ENCODE data around the gene GRPEL1. TPM values are rescaled to one million over a fixed set of nuclear protein-coding genes. Genes with fewer than 3 reads are reported as not detected.
A peak's percentile ranks its signal among the peaks of the same experiment; 100 is the strongest.

The GRPEL1 gene
- total and polyA plus RNA-seq, 2 of the 13 experiments (the other 11 are each of a cell fraction or from before 2014, with no cell fraction given): 32.3 to 141 TPM

DNA sequence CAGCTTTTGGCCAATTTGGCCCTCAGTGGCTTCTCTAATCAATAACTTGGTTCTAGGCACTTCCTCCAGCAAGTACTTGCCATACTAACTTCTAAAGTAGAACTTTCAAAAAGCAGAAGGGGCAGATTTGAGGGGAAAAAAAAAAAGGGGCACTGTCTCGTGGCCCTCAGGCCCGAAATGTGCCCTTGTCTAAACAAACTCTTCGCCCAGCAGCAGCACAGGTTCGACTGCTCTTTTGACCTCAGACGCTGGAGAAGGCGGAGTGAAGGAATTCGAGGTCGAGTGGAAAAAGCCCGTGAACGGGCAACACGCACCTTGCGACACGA, 775 bp downstream of the GRPEL1 start (continued):
- TF ChIP-seq ZNF780A (CRISPR knock-in tag; IDR thresholded peaks at IDR 0.05) (no peak), ZNF572 (CRISPR knock-in tag; IDR thresholded peaks at IDR 0.05) (0 out of 2 replicates have a peak, but pooled peaks have one; percentile 49), ZNF383 (CRISPR knock-in tag; IDR thresholded peaks at IDR 0.05; ENCODE audit: borderline replicate concordance) (0 out of 2 replicates have a peak, but pooled peaks have one; percentile 32), ZNF598 (CRISPR knock-in tag; IDR thresholded peaks at IDR 0.05; ENCODE audit: borderline replicate concordance) (no peak), ZNF282 (IDR thresholded peaks at IDR 0.05; ENCODE audit: partially characterized antibody) (no peak), TRIM24 (CRISPR knock-in tag; IDR thresholded peaks at IDR 0.05) (no peak), ZNF607 (CRISPR knock-in tag; IDR thresholded peaks at IDR 0.05; ENCODE audit: borderline replicate concordance) (no peak), GATAD2A (CRISPR knock-in tag; IDR thresholded peaks at IDR 0.05) (peak; percentile 43; the same call in 1 of the 2 replicates), ZNF335 (CRISPR knock-in tag; IDR thresholded peaks at IDR 0.05) (no peak), PHF20 (CRISPR knock-in tag; IDR thresholded peaks at IDR 0.05) (no peak), RBAK (CRISPR knock-in tag; IDR thresholded peaks at IDR 0.05) (no peak), HMG20B (CRISPR knock-in tag; conservative IDR thresholded peaks at IDR 0.05) (no peak), NFE2L1 (CRISPR knock-in tag; IDR thresholded peaks at IDR 0.05; ENCODE audit: borderline replicate concordance) (no peak), CEBPB (IDR thresholded peaks at IDR 0.05; ENCODE audit: borderline replicate concordance, low read depth, low read length) (peak; percentile 21; the same call in 1 of the 2 replicates)
- TF ChIP-seq, protein P1, sequence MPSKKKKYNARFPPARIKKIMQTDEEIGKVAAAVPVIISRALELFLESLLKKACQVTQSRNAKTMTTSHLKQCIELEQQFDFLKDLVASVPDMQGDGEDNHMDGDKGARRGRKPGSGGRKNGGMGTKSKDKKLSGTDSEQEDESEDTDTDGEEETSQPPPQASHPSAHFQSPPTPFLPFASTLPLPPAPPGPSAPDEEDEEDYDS (CRISPR knock-in tag; IDR thresholded peaks at IDR 0.05): no peak
- TF ChIP-seq, protein P2, sequence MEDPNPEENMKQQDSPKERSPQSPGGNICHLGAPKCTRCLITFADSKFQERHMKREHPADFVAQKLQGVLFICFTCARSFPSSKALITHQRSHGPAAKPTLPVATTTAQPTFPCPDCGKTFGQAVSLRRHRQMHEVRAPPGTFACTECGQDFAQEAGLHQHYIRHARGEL (CRISPR knock-in tag; IDR thresholded peaks at IDR 0.05): no peak
- TF ChIP-seq, protein P3, sequence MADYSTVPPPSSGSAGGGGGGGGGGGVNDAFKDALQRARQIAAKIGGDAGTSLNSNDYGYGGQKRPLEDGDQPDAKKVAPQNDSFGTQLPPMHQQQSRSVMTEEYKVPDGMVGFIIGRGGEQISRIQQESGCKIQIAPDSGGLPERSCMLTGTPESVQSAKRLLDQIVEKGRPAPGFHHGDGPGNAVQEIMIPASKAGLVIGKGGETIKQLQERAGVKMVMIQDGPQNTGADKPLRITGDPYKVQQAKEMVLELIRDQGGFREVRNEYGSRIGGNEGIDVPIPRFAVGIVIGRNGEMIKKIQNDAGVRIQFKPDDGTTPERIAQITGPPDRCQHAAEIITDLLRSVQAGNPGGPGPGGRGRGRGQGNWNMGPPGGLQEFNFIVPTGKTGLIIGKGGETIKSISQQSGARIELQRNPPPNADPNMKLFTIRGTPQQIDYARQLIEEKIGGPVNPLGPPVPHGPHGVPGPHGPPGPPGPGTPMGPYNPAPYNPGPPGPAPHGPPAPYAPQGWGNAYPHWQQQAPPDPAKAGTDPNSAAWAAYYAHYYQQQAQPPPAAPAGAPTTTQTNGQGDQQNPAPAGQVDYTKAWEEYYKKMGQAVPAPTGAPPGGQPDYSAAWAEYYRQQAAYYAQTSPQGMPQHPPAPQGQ (CRISPR knock-in tag; IDR thresholded peaks at IDR 0.05; ENCODE audit: borderline replicate concordance): no peak
- TF ChIP-seq, protein P4, sequence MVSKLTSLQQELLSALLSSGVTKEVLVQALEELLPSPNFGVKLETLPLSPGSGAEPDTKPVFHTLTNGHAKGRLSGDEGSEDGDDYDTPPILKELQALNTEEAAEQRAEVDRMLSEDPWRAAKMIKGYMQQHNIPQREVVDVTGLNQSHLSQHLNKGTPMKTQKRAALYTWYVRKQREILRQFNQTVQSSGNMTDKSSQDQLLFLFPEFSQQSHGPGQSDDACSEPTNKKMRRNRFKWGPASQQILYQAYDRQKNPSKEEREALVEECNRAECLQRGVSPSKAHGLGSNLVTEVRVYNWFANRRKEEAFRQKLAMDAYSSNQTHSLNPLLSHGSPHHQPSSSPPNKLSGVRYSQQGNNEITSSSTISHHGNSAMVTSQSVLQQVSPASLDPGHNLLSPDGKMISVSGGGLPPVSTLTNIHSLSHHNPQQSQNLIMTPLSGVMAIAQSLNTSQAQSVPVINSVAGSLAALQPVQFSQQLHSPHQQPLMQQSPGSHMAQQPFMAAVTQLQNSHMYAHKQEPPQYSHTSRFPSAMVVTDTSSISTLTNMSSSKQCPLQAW (CRISPR knock-in tag; IDR thresholded peaks at IDR 0.05): peak; percentile 52; the same call in 1 of the 2 replicates
- TF ChIP-seq, protein P5, sequence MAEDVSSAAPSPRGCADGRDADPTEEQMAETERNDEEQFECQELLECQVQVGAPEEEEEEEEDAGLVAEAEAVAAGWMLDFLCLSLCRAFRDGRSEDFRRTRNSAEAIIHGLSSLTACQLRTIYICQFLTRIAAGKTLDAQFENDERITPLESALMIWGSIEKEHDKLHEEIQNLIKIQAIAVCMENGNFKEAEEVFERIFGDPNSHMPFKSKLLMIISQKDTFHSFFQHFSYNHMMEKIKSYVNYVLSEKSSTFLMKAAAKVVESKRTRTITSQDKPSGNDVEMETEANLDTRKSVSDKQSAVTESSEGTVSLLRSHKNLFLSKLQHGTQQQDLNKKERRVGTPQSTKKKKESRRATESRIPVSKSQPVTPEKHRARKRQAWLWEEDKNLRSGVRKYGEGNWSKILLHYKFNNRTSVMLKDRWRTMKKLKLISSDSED (CRISPR knock-in tag; IDR thresholded peaks at IDR 0.05): no peak
- TF ChIP-seq, protein P6, sequence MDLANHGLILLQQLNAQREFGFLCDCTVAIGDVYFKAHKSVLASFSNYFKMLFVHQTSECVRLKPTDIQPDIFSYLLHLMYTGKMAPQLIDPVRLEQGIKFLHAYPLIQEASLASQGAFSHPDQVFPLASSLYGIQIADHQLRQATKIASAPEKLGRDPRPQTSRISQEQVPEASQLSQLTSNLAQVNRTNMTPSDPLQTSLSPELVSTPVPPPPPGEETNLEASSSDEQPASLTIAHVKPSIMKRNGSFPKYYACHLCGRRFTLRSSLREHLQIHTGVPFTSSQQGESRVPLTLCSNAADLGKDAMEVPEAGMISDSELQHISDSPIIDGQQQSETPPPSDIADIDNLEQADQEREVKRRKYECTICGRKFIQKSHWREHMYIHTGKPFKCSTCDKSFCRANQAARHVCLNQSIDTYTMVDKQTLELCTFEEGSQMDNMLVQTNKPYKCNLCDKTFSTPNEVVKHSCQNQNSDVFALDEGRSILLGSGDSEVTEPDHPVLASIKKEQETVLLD (CRISPR knock-in tag; IDR thresholded peaks at IDR 0.05; ENCODE audit: low read depth): peak; percentile 24; the same call in 1 of the 2 replicates
- TF ChIP-seq, protein P7, sequence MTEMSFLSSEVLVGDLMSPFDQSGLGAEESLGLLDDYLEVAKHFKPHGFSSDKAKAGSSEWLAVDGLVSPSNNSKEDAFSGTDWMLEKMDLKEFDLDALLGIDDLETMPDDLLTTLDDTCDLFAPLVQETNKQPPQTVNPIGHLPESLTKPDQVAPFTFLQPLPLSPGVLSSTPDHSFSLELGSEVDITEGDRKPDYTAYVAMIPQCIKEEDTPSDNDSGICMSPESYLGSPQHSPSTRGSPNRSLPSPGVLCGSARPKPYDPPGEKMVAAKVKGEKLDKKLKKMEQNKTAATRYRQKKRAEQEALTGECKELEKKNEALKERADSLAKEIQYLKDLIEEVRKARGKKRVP (CRISPR knock-in tag; IDR thresholded peaks at IDR 0.05): no peak

Data from HepG2 (cell line).